ENCODE results near the gene DMBT1. TPM values are rescaled to one million over a fixed set of nuclear protein-coding genes. Genes with fewer than 3 reads are reported as not detected.

Gene DMBT1
- total RNA-seq, 1 experiment from 2014 or later: 0.62 TPM

GRCh38 chr10:122515022-122515424, 45.5 kb upstream of the DMBT1 start:
- Histone ChIP-seq H3F3A (ENCODE audit: low read length, unreplicated experiment) (no peaks in the 10 kb centered on the region), H3K4me3 (ENCODE audit: low read length) (no peak overlapping the region), H3K79me2 (ENCODE audit: low read length) (no peaks in the 10 kb centered on the region), H3K9ac (ENCODE audit: low read length) (no peak overlapping the region), H3K4me2 (ENCODE audit: low read length) (no peak overlapping the region), H3K27ac (ENCODE audit: low read length) (no peak overlapping the region), H3K9me2 (replicated peaks; ENCODE audit: low read length) (no peaks in the 10 kb centered on the region), H3K4me1 (ENCODE audit: insufficient read depth, low read length) (no peaks in the 10 kb centered on the region), H3K9me3 (ENCODE audit: low read length) (no peaks in the 10 kb centered on the region), H2AFZ (ENCODE audit: low read length) (no peak overlapping the region), H4K20me1 (ENCODE audit: low read length) (no peaks in the 10 kb centered on the region), H3K36me3 (ENCODE audit: low read depth, low read length) (no peaks in the 10 kb centered on the region), H3K27me3 (ENCODE audit: low read length) (no peaks in the 10 kb centered on the region)
- ATAC-seq (no peak), DNase-seq (no peak)
- no TSS peak for BruUV-seq (replicated peaks)
- CTCF ChIA-PET: interaction anchor here (0.6 kb wide), 1 partner anchor 189 kb away, joined by 4 read pairs; no protein-coding TSS in a partner anchor
- POLR2A ChIA-PET (ENCODE audit: unreplicated experiment): no interaction called here
- TF ChIP-seq CTCF (conservative IDR thresholded peaks at IDR 0.05; ENCODE audit: low read depth, low read length) (no peak), EZH2 (IDR thresholded peaks at IDR 0.05; ENCODE audit: low read length, unreplicated experiment) (no peak)
- intact Hi-C loops (cut with micrococcal nuclease): no loop called here

GRCh38 chr10:122515588-122516231, 44.8 kb upstream of the DMBT1 start:
- CTCF ChIA-PET: no interaction called here
- no peaks in the 10 kb centered on the region for H3K79me2 ChIP-seq (ENCODE audit: low read length)
- H2AFZ ChIP-seq (ENCODE audit: low read length): no peak overlapping the region
- ATAC-seq: peak; percentile 40; the same call in 1 of the 2 replicates
- no peak for TF ChIP-seq CTCF (conservative IDR thresholded peaks at IDR 0.05; ENCODE audit: low read depth, low read length)
- H3K36me3 ChIP-seq (ENCODE audit: low read depth, low read length): no peaks in the 10 kb centered on the region
- H3K9me2 ChIP-seq (replicated peaks; ENCODE audit: low read length): no peaks in the 10 kb centered on the region
- no peaks in the 10 kb centered on the region for H4K20me1 ChIP-seq (ENCODE audit: low read length)
- no peaks in the 10 kb centered on the region for H3F3A ChIP-seq (ENCODE audit: low read length, unreplicated experiment)
- H3K27me3 ChIP-seq (ENCODE audit: low read length): no peaks in the 10 kb centered on the region
- H3K4me2 ChIP-seq (ENCODE audit: low read length): no peak overlapping the region
- intact Hi-C loops (cut with micrococcal nuclease): no loop called here
- no peaks in the 10 kb centered on the region for H3K4me1 ChIP-seq (ENCODE audit: insufficient read depth, low read length)
- no peaks in the 10 kb centered on the region for H3K9me3 ChIP-seq (ENCODE audit: low read length)
- H3K4me3 ChIP-seq (ENCODE audit: low read length): no peak overlapping the region
- no peak overlapping the region for H3K27ac ChIP-seq (ENCODE audit: low read length)
- no peak for DNase-seq
- BruUV-seq (replicated peaks): no TSS peak
- no peak overlapping the region for H3K9ac ChIP-seq (ENCODE audit: low read length)
- POLR2A ChIA-PET (ENCODE audit: unreplicated experiment): no interaction called here

- H3K79me2 ChIP-seq (ENCODE audit: low read length): no peaks in the 10 kb centered on the region
- no peaks in the 10 kb centered on the region for H3K27me3 ChIP-seq (ENCODE audit: low read length)
- no peak overlapping the region for H2AFZ ChIP-seq (ENCODE audit: low read length)
- TF ChIP-seq EZH2phosphoT487 (IDR thresholded peaks at IDR 0.05; ENCODE audit: borderline replicate concordance, low read length) (no peak), CTCF (conservative IDR thresholded peaks at IDR 0.05; ENCODE audit: low read depth, low read length) (no peak), EZH2 (IDR thresholded peaks at IDR 0.05; ENCODE audit: low read length, unreplicated experiment) (no peak)
- H3K9ac ChIP-seq (ENCODE audit: low read length): no peak overlapping the region
- intact Hi-C loops (cut with micrococcal nuclease): no loop called here
- DNase-seq (no peak), ATAC-seq (no peak)
- no peaks in the 10 kb centered on the region for H4K20me1 ChIP-seq (ENCODE audit: low read length)
- BruUV-seq (replicated peaks): no TSS peak
- no peaks in the 10 kb centered on the region for H3K9me3 ChIP-seq (ENCODE audit: low read length)
- no peaks in the 10 kb centered on the region for H3K9me2 ChIP-seq (replicated peaks; ENCODE audit: low read length)
- no peaks in the 10 kb centered on the region for H3K4me1 ChIP-seq (ENCODE audit: insufficient read depth, low read length)
- H3K4me2 ChIP-seq (ENCODE audit: low read length): no peak overlapping the region
- no peaks in the 10 kb centered on the region for H3F3A ChIP-seq (ENCODE audit: low read length, unreplicated experiment)
- CTCF ChIA-PET: no interaction called here
- H3K4me3 ChIP-seq (ENCODE audit: low read length): no peak overlapping the region
- H3K27ac ChIP-seq (ENCODE audit: low read length): no peak overlapping the region
- no peaks in the 10 kb centered on the region for H3K36me3 ChIP-seq (ENCODE audit: low read depth, low read length)
- POLR2A ChIA-PET (ENCODE audit: unreplicated experiment): no interaction called here
Observed at GRCh38 chr10:122516734-122517133, 43.8 kb upstream of the DMBT1 start.

Data from PC-3 (cell line).